Measurements from ENCODE around the gene RELN. TPM values are rescaled to one million over a fixed set of nuclear protein-coding genes. Genes with fewer than 3 reads are reported as not detected.

RELN gene
- total and polyA plus RNA-seq, 9 donors = 0.68 to 8.7 (median 2.7) TPM

DNA sequence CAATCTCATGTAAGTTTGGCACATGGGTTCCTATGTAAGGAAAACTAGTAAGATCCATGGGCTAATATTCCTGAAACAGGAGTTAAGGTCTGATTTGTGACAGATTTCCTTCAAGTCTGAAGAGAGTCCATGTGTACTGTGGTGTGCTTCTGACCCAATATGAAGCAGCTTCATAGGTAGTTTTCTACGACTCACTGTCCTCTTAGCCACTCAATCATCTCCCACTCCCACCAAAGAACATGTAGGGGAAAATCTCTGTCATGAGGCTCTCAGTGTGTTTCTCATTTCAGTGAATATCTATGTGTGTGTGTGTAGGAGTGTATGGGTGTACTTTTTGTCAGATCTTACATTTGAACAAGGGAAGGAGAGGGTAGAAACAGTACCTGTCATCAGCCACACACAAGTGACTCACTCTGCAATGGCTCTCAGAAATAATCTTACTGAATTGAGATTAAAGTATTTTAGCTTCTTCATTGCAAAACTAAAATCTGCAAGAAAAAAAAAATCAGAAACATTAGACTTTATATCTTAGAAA, 31.1 kb downstream of the RELN start:
- no peak for DNase-seq
- 65 to 73% (median 69%) methylated on average over 1 of the region's 1 CpG for WGBS, 3 donors
- Histone ChIP-seq H3K27ac (no peak overlapping the region), H3K9me3 (no peaks in the 10 kb centered on the region), H3K4me3 (no peak overlapping the region), H3K36me3 (no peaks in the 10 kb centered on the region), H3K4me1 (ENCODE audit: insufficient read depth) (no peaks in the 10 kb centered on the region), H3K27me3 (no peaks in the 10 kb centered on the region)
- intact Hi-C loops (cut with DNase I) = no loop called here
- no peak for TF ChIP-seq POLR2A (IDR thresholded peaks at IDR 0.05)
- no peak for TF ChIP-seq CTCF (IDR thresholded peaks at IDR 0.05)
- no peak for TF ChIP-seq EP300 (IDR thresholded peaks at IDR 0.05)

DNA sequence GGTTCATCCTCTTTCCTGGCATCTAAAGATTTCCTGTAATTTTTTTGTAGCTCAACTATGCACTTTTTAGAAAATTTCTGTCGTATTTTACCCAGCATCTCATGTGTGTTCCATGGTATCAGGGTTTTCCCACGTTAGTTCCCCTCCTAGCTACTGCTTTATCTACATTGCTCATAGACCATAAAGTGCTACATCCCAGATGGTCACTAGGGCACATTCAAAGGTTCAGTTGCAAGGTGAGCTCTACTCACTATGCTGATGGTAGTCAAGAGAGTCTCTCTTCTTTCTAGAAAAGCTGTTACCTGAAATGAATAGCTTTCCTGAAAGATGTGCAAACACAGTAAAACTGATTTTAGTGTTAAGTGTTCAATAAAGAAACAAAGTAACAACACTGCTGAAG, 33.5 kb downstream of the RELN start:
- no peak overlapping the region for H3K4me3 ChIP-seq
- TF ChIP-seq POLR2A (IDR thresholded peaks at IDR 0.05) (no peak), EP300 (IDR thresholded peaks at IDR 0.05) (no peak), CTCF (IDR thresholded peaks at IDR 0.05) (no peak)
- no peak overlapping the region for H3K27ac ChIP-seq
- H3K36me3 ChIP-seq = no peaks in the 10 kb centered on the region
- no peaks in the 10 kb centered on the region for H3K4me1 ChIP-seq (ENCODE audit: insufficient read depth)
- no peaks in the 10 kb centered on the region for H3K27me3 ChIP-seq
- no peak for DNase-seq
- no peaks in the 10 kb centered on the region for H3K9me3 ChIP-seq
- intact Hi-C loops (cut with DNase I) = no loop called here
- WGBS, 3 donors = 52 to 67% (median 57%) methylated on average over 2 of the region's 2 CpGs

- no peak overlapping the region for H3K4me3 ChIP-seq
- no peak overlapping the region for H3K27ac ChIP-seq
- intact Hi-C loops (cut with DNase I) = no loop called here
- H3K4me1 ChIP-seq (ENCODE audit: insufficient read depth) = no peaks in the 10 kb centered on the region
- no peaks in the 10 kb centered on the region for H3K36me3 ChIP-seq
- no peak for TF ChIP-seq EP300 (IDR thresholded peaks at IDR 0.05)
- no peak for DNase-seq
- H3K27me3 ChIP-seq = no peaks in the 10 kb centered on the region
- no peaks in the 10 kb centered on the region for H3K9me3 ChIP-seq
- 40 to 69% (median 47%) methylated on average over 1 of the region's 1 CpG for WGBS, 3 donors
Observed at GRCh38 chr7:103952408-103952807, 37.0 kb downstream of the RELN start.

DNA sequence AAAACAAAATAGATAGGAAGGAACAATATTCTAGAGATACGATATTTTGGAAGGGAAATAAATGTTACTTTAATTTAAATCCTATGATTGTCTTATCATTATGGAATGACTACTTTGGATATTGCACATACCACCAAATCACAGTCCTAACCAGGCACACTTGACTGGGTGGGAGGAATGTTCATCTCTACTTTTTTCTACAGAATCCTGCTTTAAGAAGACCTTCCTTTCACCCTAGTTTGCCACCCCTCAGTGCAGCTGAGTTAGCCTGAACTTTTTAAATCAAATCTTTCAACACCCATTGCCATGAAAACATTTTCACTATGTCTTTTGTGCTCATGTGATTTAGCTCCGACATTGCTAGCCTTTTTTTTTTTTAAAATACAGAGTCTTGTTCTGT, 38.1 kb downstream of the RELN start:
- Histone ChIP-seq H3K4me3 (no peak overlapping the region), H3K4me1 (ENCODE audit: insufficient read depth) (no peaks in the 10 kb centered on the region), H3K27ac (no peak overlapping the region), H3K9me3 (no peaks in the 10 kb centered on the region), H3K36me3 (no peaks in the 10 kb centered on the region), H3K27me3 (no peaks in the 10 kb centered on the region)
- intact Hi-C loops (cut with DNase I) = no loop called here
- TF ChIP-seq POLR2A (IDR thresholded peaks at IDR 0.05) (no peak), CTCF (IDR thresholded peaks at IDR 0.05) (no peak), EP300 (IDR thresholded peaks at IDR 0.05) (no peak)
- DNase-seq = no peak
- 37 to 65% (median 46%) methylated on average over 2 of the region's 2 CpGs for WGBS, 3 donors

GRCh38 chr7:103949374-103949773, 40.1 kb downstream of the RELN start:
- no peaks in the 10 kb centered on the region for H3K27me3 ChIP-seq
- H3K4me3 ChIP-seq = no peak overlapping the region
- no peaks in the 10 kb centered on the region for H3K4me1 ChIP-seq (ENCODE audit: insufficient read depth)
- DNase-seq = no peak
- TF ChIP-seq POLR2A (IDR thresholded peaks at IDR 0.05) = no peak
- no peak for TF ChIP-seq CTCF (IDR thresholded peaks at IDR 0.05)
- TF ChIP-seq EP300 (IDR thresholded peaks at IDR 0.05) = no peak
- WGBS, 3 donors = 57 to 60% (median 58%) methylated on average over 7 of the region's 7 CpGs
- no peaks in the 10 kb centered on the region for H3K9me3 ChIP-seq
- no peaks in the 10 kb centered on the region for H3K36me3 ChIP-seq
- intact Hi-C loops (cut with DNase I) = no loop called here
- H3K27ac ChIP-seq = no peak overlapping the region
